ENCODE measurements around the gene PRR23C. TPM values are rescaled to one million over a fixed set of nuclear protein-coding genes. Genes with fewer than 3 reads are reported as not detected.

Gene PRR23C
- under 1 TPM in 3 of 8 experiments, not detected in 5; 0.05 to 0.17 (median 0.14) TPM for total RNA-seq

GRCh38 chr3:139044366-139045210 lies at the start of gene PRR23C:
TSS of gene PRR23C (minus strand) at chr3:139044892. CDS start at chr3:139044620, 272 bp downstream.
- WGBS, 10 experiments = 80 to 100% (median 97%) methylated on average over 1 to 35 of the region's 77 CpGs; no CpG with 5 or more reads in 5 of the 10 experiments
- no peak within 1 kb of the TSS for H3K4me3 ChIP-seq
- in situ Hi-C loops (cut with MboI; ENCODE audit: low pct_unique_long_range_greater_than_20kb in 2 of 9, low sequenced_read_pairs in 9 of 9, unreplicated experiment in 9 of 9) = no loop called here
- no peak for ATAC-seq (replicated peaks in 6 of 8)
- H3K4me1 ChIP-seq (replicated peaks in 1 of 2) = no peaks in the 10 kb centered on the region
- no peak within 1 kb of the TSS for H3K27ac ChIP-seq

GRCh38 chr3:139093840-139094239 lies 49.1 kb upstream of the PRR23C start:
- Histone ChIP-seq H3K27ac (no peak overlapping the region), H3K4me1 (replicated peaks in 1 of 2) (no peaks in the 10 kb centered on the region), H3K4me3 (no peak overlapping the region)
- ATAC-seq (replicated peaks in 6 of 8) = no peak
- 88 to 100% (median 89%) methylated on average over 1 of the region's 1 CpG; no CpG with 5 or more reads in 7 of the 10 experiments for WGBS, 10 experiments
- in situ Hi-C loops (cut with MboI; ENCODE audit: low pct_unique_long_range_greater_than_20kb in 2 of 9, low sequenced_read_pairs in 9 of 9, unreplicated experiment in 9 of 9) = no loop called here

- 25 to 92% (median 71%) methylated on average over 1 to 5 of the region's 8 CpGs; no CpG with 5 or more reads in 4 of the 10 experiments for WGBS, 10 experiments
- ATAC-seq (replicated peaks in 6 of 8) = no peak
- in situ Hi-C loops (cut with MboI; ENCODE audit: low pct_unique_long_range_greater_than_20kb in 2 of 9, low sequenced_read_pairs in 9 of 9, unreplicated experiment in 9 of 9) = no loop called here
These were observed 44.0 kb upstream of the PRR23C start for GRCh38 chr3:139088462-139089324.

GRCh38 chr3:139087621-139088020 lies 42.9 kb upstream of the PRR23C start:
- ATAC-seq (replicated peaks in 6 of 8) = no peak
- Histone ChIP-seq H3K4me1 (replicated peaks in 1 of 2) (no peaks in the 10 kb centered on the region), H3K27ac (no peak overlapping the region), H3K4me3 (no peak overlapping the region)
- 8 to 100% (median 82%) methylated on average over 1 to 4 of the region's 4 CpGs; no CpG with 5 or more reads in 1 of the 10 experiments for WGBS, 10 experiments
- in situ Hi-C loops (cut with MboI; ENCODE audit: low pct_unique_long_range_greater_than_20kb in 2 of 9, low sequenced_read_pairs in 9 of 9, unreplicated experiment in 9 of 9) = no loop called here

More at GRCh38 chr3:139088462-139089324, 44.0 kb upstream of the PRR23C start:
- H3K27ac ChIP-seq = no peak overlapping the region
- no peak overlapping the region for H3K4me3 ChIP-seq
- H3K4me1 ChIP-seq (replicated peaks in 1 of 2) = no peaks in the 10 kb centered on the region

- Histone ChIP-seq H3K27ac (no peak overlapping the region), H3K4me3 (no peak overlapping the region), H3K4me1 (replicated peaks in 1 of 2) (no peaks in the 10 kb centered on the region)
- in situ Hi-C loops (cut with MboI; ENCODE audit: low pct_unique_long_range_greater_than_20kb in 2 of 9, low sequenced_read_pairs in 9 of 9, unreplicated experiment in 9 of 9) = no loop called here
- no peak for ATAC-seq (replicated peaks in 6 of 8)
These were observed 39.5 kb upstream of the PRR23C start for GRCh38 chr3:139084176-139084575.

GRCh38 chr3:139074565-139075115 lies 29.9 kb upstream of the PRR23C start:
- in situ Hi-C loops (cut with MboI; ENCODE audit: low pct_unique_long_range_greater_than_20kb in 2 of 9, low sequenced_read_pairs in 9 of 9, unreplicated experiment in 9 of 9) = no loop called here
- WGBS, 10 experiments = 22 to 100% (median 75%) methylated on average over 1 to 2 of the region's 2 CpGs
- Histone ChIP-seq H3K27ac (no peak overlapping the region), H3K4me1 (replicated peaks in 1 of 2) (no peaks in the 10 kb centered on the region), H3K4me3 (no peak overlapping the region)
- no peak for ATAC-seq (replicated peaks in 6 of 8)

DNA sequence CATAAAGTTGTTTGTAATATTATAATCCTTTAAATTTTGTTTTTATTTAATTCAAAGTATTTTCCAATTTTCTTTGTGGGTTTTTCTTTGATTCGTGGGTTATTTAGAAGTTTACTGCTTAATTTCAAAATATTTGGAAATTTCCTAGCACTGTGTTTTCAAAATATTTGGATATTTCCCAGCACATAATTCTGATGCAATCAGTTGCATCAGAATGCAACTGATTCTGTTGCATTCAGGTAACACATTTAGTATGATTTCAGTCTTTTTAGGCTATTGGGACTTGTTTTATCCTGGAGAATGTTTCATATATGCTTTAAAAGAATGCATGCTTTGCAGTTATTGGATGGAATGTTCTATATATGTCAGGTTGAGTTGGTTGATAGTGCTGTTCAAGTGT lies 18.2 kb upstream of the PRR23C start:
- ATAC-seq (replicated peaks in 6 of 8) = no peak
- in situ Hi-C loops (cut with MboI; ENCODE audit: low pct_unique_long_range_greater_than_20kb in 2 of 9, low sequenced_read_pairs in 9 of 9, unreplicated experiment in 9 of 9) = no loop called here
- no peak overlapping the region for H3K4me3 ChIP-seq
- WGBS, 10 experiments = 0 to 80% (median 42%) methylated on average over 1 of the region's 1 CpG; no CpG with 5 or more reads in 1 of the 10 experiments
- H3K27ac ChIP-seq = no peak overlapping the region
- H3K4me1 ChIP-seq (replicated peaks in 1 of 2) = no peaks in the 10 kb centered on the region

- H3K4me1 ChIP-seq (replicated peaks in 1 of 2) = no peaks in the 10 kb centered on the region
- no peak for ATAC-seq (replicated peaks in 6 of 8)
- no peak overlapping the region for H3K27ac ChIP-seq
- no peak overlapping the region for H3K4me3 ChIP-seq
- in situ Hi-C loops (cut with MboI; ENCODE audit: low pct_unique_long_range_greater_than_20kb in 2 of 9, low sequenced_read_pairs in 9 of 9, unreplicated experiment in 9 of 9) = no loop called here
- WGBS, 10 experiments = 0 to 94% (median 79%) methylated on average over 1 to 2 of the region's 2 CpGs; no CpG with 5 or more reads in 1 of the 10 experiments
These were observed 8.3 kb upstream of the PRR23C start for GRCh38 chr3:139052802-139053600.

DNA sequence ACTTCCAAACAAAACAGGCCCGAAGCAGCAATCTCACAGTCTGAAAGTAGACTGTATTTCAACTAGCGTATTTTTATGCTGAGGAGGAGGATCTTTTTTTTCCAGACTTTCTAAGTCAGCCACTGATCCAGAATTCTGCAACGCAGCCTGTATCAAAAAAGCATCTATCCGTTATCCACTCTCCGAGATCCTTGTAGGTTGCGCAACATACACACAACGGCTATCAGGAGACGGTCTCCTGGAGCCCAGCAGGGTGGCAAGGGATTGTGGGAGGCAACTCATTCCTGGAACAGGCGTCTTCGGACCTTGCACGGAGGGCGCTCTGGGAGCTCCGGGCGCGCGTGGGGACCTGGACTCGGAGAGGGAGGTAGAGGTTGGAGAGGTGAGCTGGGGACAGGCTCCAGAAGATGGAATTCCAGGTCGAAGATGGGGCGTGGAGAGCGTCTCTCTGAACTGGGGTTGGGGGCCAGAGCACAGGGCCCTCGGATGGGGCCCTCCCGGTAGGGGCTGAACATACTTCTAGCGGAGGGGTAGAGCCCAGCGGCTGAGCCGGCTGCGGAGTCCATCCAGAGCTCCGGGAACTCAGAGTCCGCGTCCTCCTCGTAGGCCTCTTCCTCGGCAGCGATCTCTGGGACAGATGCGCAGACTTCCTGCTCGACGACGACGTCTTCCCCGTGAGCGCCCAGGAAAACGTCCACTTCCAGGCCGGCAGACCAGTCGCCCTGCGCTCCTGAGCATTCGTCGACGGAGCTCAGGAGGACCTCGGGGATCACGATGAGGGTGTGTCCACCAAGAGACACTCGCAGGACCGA lies 932 bp downstream of the PRR23C start:
- Histone ChIP-seq H3K4me1 (replicated peaks in 1 of 2) (no peaks in the 10 kb centered on the region), H3K4me3 (no peak overlapping the region), H3K27ac (no peak overlapping the region)
- WGBS, 10 experiments = 37 to 100% (median 91%) methylated on average over 1 to 19 of the region's 50 CpGs; no CpG with 5 or more reads in 2 of the 10 experiments
- in situ Hi-C loops (cut with MboI; ENCODE audit: low pct_unique_long_range_greater_than_20kb in 2 of 9, low sequenced_read_pairs in 9 of 9, unreplicated experiment in 9 of 9) = no loop called here
- ATAC-seq (replicated peaks in 6 of 8) = no peak

- H3K4me3 ChIP-seq = no peak overlapping the region
- H3K4me1 ChIP-seq (replicated peaks in 1 of 2) = no peaks in the 10 kb centered on the region
- in situ Hi-C loops (cut with MboI; ENCODE audit: low pct_unique_long_range_greater_than_20kb in 2 of 9, low sequenced_read_pairs in 9 of 9, unreplicated experiment in 9 of 9) = no loop called here
- WGBS, 10 experiments = 45 to 90% (median 78%) methylated on average over 2 to 6 of the region's 6 CpGs; no CpG with 5 or more reads in 2 of the 10 experiments
- no peak overlapping the region for H3K27ac ChIP-seq
- ATAC-seq (replicated peaks in 6 of 8) = no peak
These were observed 7.2 kb downstream of the PRR23C start for GRCh38 chr3:139037478-139037877.

DNA sequence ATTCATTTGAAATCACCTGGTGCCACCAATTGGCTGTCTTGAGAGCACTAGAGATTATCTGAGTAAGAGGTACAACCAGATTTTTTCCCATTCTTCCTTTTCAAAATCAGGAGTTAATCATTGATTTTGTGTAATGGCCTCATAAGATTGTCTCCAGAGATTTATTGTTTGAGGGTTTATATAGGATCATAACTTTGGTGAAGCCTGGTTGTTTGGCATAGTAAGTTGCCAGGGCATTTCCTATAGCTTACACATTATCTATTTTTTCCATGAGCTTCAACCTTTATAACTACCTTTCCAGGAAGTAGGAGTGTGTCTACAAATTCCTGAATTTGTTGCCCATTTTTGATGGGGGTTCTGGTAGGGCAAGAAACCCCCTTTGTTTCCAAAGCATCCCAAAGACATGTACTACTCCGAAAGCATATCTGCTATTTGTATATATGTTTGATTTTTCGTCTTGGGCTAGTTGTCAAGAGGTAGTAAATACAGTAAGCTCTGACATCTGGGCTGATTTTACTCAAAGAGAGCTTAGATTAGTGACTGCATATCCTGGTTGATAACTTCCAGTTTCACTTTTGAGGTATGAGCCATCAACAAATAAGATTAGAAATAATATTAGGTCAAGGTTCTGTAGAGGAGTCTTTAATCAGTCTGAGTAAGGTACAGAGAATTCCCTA lies 12.2 kb downstream of the PRR23C start:
- in situ Hi-C loops (cut with MboI; ENCODE audit: low pct_unique_long_range_greater_than_20kb in 2 of 9, low sequenced_read_pairs in 9 of 9, unreplicated experiment in 9 of 9) = no loop called here
- 0 to 80% (median 60%) methylated on average over 1 to 2 of the region's 2 CpGs; no CpG with 5 or more reads in 1 of the 10 experiments for WGBS, 10 experiments
- Histone ChIP-seq H3K4me1 (replicated peaks in 1 of 2) (no peaks in the 10 kb centered on the region), H3K27ac (no peak overlapping the region), H3K4me3 (no peak overlapping the region)
- no peak for ATAC-seq (replicated peaks in 6 of 8)

Measured in motor neuron (in vitro differentiated cells).